Fibroblast of the aortic adventitia (primary cell): ENCODE results near the gene ZNF212. TPM values are rescaled to one million over a fixed set of nuclear protein-coding genes. Genes with fewer than 3 reads are reported as not detected.

Experiments
- DNase-seq: peaks from one replicate; pipeline ENCODE4 v3.0.0-alpha.2; 2010; ENCODE audit warnings: low read depth
- H3K4me3 ChIP-seq: 2 replicates; pipeline ENCODE4 v1.5.1; 2011; ENCODE audit warnings: low read depth, mild to moderate bottlenecking, control low read depth, low read length, moderate library complexity
- CTCF ChIP-seq: IDR thresholded peaks from 2 replicates; pipeline ENCODE4 v1.5.1; 2011; ENCODE audit warnings: mild to moderate bottlenecking, low read length, control low read depth, inconsistent platforms; ENCODE audit not compliant: insufficient read depth
- total RNA-seq: library from RNA; depleted of rRNA; stranded (reverse); fragments of >200 nt; gene quantifications from 2 replicates; pipeline ENCODE4 v1.2.3, GENCODE V29; 2012; ENCODE audit warnings: low replicate concordance

Gene ZNF212
- total RNA-seq, 1 donor: 5.6 TPM

DNA sequence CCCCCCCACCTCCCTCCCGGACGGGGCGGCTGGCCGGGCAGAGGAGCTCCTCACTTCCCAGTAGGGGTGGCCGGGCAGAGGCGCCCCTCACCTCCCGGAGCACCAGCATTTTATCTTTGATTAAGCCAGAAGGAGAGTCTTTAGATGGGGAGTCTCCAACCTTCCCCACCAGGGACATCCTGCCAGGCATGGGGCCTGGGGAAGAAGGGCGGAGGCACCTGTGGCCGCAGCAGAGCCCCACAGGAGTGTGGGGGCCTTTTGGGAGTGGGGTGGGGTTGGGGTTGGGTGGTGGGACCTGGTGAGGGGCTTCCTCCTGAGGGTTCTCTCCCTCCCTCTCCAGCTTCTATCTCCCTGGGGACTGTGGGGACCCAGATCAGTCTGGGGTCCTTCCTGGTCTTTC lies 40.7 kb downstream of the ZNF212 start:
- no peak overlapping the region for H3K4me3 ChIP-seq
- DNase-seq: no peak
- no peak for TF ChIP-seq CTCF

DNA sequence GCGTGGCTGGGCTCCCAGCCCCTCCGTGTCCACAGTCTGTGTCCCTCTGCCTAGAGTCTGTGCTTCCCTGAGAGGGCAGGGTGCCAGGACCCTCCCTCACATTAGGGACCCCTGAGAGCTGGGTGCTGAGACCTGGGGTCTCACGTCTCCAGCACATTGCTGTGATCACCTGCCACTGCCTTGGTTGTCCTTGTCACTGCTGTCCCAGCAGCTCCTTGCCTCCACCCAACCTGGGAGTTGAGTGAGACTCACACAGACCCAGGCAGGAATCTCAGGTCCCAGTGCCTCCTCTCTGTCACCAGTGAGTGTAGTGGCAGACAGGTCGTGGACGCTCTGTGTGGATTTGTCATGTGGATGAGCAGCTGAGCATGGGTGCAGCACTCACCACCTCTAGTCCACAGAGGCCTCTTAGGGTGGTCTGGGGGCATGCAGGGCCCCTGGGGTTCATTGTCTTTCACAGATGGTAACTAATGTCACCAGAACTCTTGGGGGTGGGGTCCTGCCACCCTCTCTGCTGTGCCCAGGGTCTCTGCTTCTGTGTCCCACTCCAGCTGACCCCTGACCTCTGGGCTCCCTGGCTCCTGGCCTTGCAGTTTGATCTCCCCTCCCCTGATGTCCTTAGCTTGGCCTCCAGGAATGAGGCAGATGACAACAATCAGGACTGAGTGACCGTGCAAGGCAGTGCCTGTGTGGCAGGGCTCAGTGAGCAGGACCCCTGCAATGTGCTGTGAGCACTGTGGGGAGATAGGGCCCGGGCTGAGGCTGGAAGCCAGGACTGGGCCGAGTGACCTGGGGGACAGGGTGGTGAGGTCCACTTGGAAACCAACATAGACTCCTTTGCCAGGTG lies 41.4 kb downstream of the ZNF212 start:
- H3K4me3 ChIP-seq: no peak overlapping the region
- DNase-seq: no peak
- no peak for TF ChIP-seq CTCF

DNA sequence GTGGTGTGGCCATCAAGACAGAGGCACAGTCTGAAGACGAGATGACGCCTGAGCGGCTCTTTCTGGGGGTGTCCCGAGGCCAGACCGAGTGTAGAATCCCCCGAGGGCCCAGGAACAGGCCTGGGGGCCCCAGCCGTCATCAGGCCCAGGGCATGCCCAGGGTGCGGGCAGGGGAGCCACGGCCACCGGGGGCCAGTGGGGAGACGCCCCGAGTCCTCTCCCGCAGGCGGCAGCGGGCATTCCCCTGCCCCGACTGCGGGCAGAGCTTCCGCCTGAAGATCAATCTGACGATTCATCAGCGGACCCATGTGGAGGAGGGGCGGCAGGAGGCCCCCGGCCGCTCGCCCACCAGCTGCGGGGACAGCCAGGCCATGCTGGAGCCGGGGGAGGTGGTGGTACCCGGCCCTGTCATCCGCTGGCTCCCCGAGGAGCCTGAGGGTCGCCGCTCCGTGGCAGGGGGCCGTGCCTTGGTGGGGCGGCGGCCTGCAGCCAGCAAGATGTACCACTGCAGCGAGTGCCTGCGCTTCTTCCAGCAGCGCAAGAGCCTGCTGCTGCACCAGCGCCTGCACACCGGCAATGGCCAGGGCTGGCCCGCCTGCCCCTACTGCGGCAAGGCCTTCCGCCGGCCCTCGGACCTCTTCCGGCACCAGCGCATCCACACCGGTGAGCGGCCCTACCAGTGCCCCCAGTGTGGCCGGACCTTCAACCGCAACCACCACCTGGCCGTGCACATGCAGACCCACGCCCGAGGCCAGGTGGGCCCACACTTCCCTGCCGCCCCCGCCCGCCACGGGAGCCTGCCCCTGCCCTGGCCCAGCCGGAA lies 42.3 kb downstream of the ZNF212 start:
- TF ChIP-seq CTCF: no peak
- no peak for DNase-seq
- no peak overlapping the region for H3K4me3 ChIP-seq

- no peak for TF ChIP-seq CTCF
- H3K4me3 ChIP-seq: no peak overlapping the region
- DNase-seq: no peak
These were observed 42.8 kb downstream of the ZNF212 start for GRCh38 chr7:149282331-149282655.

DNA sequence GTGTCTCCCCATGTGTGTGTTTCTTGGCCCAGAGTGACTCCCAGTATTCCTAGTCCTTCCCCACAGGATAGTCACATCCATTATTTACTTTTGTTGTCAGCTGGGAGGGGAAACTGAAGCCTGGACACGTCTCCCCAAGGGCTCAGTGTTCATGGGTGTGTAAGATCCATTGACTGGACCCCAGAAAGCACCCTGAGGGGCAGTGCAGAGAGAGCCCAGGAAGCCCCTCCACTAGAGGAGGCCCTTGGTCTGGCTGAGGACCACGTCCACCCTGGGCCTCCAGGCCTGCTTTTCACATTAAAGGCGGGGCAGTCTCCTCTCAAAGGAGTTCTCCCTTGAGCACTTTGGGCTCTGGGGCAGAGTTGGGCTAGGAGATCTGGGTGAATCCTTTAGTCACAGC lies 43.9 kb downstream of the ZNF212 start:
- DNase-seq: no peak
- H3K4me3 ChIP-seq: no peak overlapping the region
- no peak for TF ChIP-seq CTCF

- H3K4me3 ChIP-seq: no peak overlapping the region
- no peak for TF ChIP-seq CTCF
- no peak for DNase-seq
These were observed 44.9 kb downstream of the ZNF212 start for GRCh38 chr7:149284343-149284742.
